Left renal pelvis (tissue), 4 donors: Measurements from ENCODE around the gene PALM2AKAP2. TPM values are rescaled to one million over a fixed set of nuclear protein-coding genes. Genes with fewer than 3 reads are reported as not detected.

ENCODE experiments used
- DNase-seq, 4 donors: peaks; one replicate each; pipeline ENCODE4 v3.0.0-alpha.2; 2013; ENCODE audit warnings: low read depth in 4 of 4, low spot score in 3 of 4
- polyA plus RNA-seq, 4 donors: library from polyadenylated mRNA; unstranded; fragments of 120-200 nt; gene quantifications; one replicate each; pipeline ENCODE4 v1.2.1, GENCODE V29; 2013; ENCODE audit not compliant: insufficient read length in 4 of 4

The PALM2AKAP2 gene
- polyA plus RNA-seq, 4 donors, result 5.1 to 10.8 (median 8.3) TPM

DNA sequence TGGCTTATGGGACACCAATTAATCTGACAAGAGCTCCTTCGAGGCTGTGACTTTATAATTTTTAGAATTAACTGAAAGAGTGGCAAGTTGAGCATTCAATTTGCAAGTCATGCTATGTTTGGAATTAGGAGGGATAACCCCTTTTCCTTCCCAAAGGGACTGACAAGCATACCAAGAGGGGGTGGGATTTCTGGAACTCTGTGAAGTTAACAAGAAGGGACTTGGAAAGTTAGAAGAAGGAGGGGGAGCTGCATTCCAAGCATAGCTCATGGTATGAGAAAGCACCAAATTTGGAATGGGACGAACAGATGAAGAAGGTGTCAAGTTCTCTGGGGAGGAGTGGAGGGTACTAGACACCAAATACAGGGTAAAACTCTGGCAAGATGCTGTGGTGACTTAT, 8.9 kb upstream of the PALM2AKAP2 start:
- no peak for DNase-seq

DNA sequence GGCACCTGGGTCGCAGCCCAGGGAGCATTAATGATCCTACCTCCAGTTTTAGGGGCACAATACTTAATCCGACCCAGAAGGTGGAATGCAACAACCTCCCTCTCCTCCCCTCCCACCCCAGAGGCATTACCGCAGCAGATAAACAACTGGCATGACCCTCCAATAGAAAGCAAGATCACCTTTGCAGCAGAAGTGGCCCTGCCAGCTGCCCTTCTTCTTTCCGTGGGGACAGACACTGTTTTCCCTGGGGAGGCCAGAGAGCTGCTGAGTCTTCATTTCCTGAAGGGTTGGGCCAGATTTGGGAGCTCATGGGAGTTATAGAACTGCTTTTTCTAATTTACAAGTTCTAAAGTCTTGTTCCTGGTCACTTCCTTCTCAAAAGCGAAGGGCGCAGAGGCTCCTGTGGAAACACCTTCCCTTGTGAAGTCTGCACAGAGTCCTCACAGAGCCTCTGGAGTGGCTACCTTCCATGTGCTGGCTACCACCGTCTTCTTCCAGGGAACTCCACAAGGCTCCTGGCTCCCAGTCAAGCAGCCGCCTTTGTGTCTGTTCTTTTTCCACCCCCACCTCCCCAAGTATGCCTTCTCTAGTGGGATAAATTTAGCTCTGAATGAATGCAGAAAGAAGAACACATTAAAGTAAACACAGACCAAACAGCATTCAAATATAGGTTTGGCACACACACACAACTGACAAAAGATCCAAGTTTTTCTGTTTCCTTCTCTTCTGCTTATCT, 8.0 kb upstream of the PALM2AKAP2 start:
- no peak for DNase-seq

DNA sequence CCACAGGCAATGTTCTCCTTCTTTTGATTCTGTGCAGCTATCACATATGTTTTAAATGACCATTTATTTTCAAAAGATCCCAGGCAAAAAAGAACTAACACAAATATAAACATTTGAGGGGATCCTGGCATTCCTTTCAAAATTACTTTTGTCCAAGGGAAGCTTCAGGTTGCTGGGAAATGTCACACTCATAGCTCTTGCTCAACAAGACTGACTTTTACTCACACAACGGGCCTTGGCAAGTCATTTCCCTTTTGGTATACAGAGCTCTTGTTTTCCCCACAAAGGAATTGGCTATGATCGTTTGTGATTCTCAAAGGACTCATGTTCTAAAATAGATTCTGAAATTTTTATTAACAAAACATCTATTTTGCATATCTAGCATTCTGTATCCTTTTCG, 4.5 kb upstream of the PALM2AKAP2 start:
- DNase-seq, result no peak

DNA sequence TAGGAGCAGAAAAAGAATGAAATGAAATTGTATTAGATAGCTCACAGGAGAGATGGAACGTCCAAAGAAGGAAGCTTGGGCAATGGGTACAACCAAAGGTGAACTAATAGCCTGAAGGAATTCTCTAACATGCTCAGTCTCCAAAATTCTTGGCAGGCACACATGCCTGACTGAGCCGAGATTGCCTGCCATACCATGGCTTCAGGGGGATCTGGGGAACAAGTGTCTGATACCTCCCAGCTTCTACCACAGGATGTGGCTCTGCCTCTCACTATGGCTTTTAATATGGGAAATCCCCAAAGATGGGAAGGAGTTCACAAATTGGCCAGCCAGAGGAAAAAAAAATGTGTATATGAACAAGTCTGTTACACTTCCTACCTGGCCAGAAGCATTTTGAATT, 3.6 kb upstream of the PALM2AKAP2 start:
- no peak for DNase-seq

DNA sequence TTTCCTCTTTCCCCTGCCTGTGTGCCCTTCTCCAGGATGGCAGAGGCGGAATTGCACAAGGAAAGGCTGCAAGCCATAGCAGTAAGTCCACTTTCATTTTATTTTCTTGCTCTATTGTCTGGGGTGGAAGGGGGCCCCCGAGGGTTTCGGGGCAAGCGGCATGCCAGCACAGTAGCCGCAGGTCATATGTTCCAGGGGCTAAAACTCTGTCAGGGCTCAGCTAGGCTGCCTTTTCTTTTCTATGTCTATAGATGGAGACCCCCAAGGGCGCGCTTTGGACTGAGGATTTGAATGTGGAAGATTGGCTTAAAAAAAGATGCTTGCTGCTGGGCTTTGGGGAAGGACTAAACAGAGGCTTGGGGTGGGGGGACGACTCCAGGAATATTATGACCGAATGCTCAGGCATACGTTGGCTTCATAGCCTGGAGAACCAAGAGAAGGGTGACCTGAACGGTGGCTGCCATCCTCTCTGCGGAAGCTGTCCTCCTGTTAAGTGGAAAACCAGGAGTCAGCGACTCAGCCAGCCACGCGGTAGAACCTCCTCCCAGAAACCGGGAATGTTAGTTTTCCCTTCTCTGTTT, 545 bp downstream of the PALM2AKAP2 start:
- no peak for DNase-seq

DNA sequence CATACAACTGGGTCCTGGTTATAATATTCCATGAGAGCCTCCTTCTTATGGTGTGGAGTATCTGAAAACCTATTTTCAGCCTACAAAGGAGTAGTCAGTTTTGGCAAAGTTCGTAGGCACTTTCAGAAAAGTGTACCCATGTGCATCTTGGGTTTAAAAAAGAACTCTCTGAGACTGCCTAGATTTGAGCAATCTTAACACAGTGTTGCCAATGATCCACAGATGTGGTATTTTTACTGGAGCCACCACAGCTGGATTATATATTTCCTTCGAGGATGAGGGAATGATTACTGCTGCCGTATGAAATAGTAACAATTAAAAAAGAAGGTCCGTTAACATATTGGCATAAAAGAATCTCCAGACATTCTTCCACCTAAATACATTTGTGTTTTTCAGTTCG, 1.1 kb downstream of the PALM2AKAP2 start:
- no peak for DNase-seq

DNA sequence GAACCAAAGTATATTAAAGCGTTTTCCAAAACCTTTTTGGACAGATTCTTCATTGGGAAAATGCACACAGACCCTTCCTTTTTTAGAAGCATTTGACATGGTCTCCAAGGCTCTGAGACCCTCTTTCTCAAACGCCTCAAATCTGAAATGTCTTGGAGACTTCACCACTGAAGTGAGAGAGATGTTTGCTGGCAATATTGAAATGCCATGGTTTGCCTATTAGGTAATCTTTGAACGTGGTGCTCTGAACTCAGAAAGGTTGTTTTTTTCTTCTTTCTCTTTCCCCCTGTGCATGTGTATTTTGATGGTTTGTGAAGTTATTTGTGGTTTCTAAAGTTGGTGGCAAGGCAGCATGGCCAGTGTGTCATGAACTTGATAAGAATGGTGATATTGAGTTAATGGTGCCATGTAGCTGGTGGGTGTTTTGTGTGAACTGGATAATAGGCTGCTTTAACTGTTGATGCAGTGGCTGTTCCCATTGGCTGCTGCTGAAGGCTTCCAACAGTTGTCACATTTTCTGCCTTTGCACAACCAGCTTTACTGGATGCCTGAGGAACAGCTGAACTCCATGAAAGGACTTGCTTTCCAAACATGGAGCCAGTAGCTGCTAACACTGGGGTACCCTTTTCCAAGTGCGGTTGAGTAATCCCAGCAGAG, 1.7 kb downstream of the PALM2AKAP2 start:
- no peak for DNase-seq

DNA sequence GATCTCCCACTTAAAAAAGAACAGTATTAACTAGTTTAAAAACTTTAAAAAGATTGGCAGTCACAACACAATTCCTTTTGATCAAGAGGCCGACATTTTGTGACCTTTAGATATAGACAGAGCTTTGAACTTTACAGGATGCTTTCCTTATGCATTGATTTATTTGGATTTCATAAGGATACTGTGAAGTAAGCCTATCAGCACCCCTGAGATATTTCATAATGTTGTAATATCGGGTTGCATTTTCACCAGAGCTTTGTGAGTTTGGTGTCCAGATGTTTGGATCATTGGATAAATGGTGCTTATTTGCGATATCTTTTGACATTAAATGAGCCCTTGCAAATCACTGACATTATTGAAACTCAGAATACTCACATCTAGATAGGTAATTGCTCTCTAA, 7.7 kb downstream of the PALM2AKAP2 start:
- DNase-seq, result no peak

DNA sequence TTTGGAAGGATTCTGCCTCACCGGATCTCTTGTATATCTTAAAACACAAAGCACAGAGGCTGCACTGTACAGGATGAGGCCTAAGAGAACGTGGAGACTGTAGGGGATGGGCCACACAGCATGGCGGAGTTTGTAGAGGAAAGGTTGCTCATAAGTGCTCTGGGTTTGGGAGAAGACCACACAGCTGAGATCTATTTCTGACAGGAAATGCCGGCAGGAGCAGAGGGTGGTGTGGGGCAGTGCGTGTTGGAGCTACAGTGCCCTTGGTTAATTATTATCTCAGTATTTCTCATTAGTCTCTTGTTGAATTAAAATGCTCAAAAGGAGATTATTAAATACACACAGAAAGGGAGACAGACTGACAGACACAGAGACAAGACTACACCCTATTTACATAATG, 9.6 kb downstream of the PALM2AKAP2 start:
- DNase-seq, result no peak

DNA sequence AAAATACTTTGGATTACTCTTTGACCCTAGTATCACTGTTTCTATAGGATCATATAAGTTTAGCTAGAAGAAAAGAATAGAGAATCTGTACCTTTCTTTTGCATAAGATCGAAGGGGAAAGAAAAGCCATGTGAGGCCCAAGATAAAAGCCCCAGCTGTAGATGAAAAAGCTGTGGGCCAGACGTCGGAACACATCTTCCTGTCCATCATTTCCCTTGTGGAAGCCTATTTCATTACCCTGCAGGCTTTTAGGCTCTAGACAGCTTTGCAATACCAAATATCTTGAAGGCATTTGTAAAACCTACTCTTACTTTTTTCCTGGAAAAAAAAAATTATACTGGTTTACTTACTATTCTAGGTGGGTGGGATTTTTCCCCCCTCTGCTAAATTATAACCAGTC, 10.0 kb downstream of the PALM2AKAP2 start:
- DNase-seq, result no peak

DNA sequence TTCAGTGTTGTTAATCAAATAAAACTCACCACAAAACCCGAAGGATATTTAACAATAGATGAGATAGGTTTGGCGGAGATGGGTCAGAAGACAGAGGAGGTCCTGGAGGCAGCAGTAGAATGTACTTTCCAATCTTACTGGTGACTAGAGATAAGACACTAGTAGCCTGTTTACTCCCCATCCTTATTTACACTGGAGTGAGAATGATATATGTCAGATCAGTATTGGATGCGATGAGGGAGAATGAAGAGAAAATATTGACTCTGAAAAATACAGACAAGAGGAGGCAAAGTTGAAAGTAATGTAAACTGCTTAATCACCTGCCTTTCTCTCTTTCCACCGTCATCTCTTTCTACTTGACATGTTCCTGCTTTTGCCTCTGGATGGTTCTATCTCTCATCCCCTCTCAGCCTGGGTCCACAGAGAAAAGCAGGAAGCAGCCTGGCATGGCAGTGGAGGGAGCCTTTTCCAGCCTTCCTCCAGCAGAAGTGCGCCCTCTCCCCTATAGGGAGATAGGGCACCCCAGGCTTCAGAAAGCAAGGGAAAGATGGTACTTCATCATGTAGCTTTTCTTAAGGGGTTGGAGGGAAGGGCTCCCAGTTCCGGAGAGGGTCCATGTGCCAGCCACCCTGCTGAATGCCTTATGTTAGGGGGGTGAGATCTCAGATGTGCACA, 11.1 kb downstream of the PALM2AKAP2 start:
- no peak for DNase-seq

DNA sequence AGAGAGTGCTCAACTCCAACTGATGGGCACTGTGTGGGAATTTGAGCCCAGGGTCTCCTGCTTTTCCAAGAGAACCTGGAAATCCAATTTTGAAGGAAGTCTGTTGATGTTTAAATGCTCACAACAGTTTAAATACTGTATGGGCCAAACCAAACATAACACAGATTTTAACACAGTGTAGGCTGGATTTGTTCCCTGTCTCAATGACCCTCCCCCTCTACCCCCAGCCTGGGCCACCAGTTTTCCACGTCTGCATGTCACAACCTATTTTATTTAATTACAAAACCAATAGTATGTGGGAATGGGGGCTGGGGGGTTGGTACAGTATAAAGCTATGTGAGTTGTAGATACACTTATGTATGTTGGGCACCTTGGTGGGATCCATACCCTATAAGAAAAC, 11.7 kb downstream of the PALM2AKAP2 start:
- no peak for DNase-seq

DNA sequence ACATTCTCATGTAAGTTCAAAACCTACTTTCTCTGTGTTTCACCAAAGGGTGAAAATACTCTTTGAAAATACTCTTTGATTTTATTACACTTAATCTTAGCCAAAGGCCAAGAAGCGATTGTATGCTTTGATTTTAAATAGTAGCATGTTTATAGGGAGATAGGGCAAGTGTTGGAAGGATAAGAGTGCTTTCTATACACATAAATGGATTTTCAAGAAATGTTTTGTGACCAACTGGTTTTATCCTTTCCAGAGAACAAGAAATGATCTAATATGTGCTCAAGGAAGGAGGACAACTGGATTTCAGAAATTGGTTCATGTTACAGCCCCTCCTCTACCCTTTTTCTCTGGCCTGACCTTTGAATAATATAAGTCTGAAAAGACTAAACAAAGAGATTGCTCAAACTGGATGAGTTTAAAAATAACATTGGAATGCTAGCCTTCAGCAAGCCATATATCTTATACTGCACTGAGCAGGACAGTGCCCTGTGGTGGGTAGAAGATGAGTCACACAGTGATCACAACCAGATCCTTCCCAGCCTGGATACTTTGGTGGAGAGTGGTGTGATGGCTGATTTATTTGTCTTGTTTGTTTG, 13.1 kb downstream of the PALM2AKAP2 start:
- DNase-seq, result no peak

DNA sequence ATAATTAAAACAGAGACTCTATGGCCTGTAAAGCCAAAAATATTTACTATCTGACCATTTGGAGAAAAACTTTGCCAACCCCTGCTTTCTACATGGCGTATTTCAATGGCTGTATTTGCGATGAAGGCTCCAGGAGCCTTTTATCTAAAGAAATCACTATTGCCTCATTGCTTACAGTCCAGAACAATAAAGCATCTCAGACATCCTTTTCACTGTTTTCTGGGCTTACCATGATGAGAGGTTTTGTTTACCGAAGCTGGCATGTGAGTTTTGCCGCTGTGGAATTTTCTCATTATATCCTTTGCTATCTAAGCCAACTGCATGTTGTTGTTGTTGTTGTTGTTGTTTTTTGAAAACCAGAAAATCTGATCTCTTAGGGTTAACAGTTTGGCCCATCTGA, 13.9 kb downstream of the PALM2AKAP2 start:
- no peak for DNase-seq

DNA sequence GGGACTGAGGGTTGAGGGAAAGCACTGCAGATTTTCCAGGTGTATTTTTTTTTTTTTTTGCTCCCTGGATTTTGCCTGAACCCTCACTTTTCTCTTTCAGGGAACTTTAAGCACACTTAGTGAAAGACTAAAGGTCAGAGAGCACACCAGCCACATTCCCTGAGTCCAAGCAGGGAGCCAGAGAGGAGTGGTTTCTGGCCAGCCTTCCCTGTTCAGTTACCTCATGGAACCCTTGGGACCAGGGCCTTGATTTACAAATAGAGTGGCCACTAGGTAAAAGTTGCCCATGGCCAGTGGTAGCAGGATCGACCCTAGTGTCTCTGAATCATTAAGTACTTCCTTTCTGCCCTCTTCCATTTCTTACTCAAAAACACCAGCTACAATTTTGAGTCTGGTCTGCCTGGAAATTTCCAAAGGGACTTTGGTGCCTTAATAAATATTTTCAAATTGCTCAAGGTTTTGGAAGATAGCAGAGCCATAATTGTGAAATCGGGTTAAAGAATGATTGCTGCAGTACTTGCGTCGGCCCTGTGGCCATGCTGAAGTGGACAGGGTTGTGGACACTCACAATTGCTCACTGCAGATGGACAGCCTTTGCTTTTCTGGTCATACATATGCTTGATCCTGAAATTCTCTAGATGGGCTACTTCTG, 14.5 kb downstream of the PALM2AKAP2 start:
- no peak for DNase-seq

DNA sequence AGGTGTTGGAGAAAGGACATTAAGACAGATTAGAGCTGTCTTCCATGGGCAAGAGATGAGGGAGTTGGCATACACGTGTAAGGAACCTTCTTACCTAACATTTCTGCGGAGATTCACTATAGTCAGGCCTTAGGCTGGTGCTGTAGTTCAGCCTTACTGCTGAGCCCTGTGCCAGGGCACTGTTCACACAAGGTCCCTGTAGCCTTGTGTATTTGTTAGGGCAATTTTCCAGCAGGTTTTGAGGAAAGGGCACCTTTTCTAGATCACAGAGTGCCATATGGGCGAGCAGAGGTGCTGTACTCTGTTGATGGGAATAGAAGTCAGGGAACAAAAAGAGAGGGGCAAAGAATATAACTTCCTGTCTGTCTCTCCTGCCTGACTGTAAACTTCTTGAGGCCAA, 15.6 kb downstream of the PALM2AKAP2 start:
- no peak for DNase-seq

DNA sequence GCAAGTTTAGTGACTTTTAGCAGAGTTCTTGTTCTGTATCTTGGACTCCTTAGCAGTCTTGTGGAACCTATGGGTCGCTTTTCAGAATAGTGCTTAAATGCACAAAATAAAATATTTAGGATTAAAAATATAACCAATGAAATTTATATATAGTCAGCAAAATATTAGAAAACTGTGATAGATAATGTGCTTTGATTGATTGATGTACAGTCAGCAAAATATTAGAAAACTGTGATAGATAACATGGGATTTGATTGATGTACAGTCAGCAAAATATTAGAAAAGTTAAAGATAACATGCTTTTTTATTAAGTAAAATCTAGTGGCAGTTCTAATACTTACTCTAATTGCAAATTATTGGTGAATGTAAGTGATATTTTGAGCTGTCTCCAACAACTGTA, 16.1 kb downstream of the PALM2AKAP2 start:
- DNase-seq, result no peak

DNA sequence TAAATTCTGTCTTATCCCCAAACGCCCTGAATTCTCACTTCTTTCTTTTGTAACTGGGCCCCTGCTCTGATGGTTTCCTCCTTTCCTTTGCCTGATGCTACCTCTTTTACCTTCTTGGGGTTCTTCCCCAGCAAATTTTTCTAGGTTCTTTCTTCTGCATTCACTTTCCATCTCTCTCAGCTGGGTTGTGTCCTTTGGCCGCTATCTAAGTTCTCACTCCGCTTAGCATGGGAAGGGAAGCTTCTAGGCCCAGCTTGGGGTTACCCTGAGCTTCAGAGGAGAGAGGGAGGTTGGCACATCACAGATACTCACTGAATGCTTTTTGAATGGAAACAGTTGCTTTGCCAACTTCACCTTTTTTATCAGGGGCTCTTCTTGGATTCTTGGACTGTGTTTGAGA, 17.0 kb downstream of the PALM2AKAP2 start:
- no peak for DNase-seq

DNA sequence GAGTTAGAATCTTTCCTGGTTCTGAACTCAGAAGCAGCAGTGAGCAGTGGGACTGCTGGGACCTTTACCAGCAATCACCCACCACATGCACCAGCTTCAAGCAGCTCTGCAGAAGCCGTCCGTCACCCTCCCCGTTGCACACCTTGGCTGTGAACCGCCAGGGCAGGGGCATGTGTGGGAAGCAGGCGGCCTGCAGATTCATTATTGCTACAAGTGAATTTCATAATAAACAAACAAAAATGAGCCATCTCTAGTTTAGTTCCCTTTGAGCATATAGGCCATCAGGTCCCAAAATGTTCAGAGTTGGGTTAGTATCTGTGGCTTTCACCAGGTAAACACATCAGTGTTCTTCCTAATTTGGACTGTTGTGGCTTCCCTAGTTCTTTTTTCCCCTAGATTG, 17.5 kb downstream of the PALM2AKAP2 start:
- DNase-seq, result no peak

DNA sequence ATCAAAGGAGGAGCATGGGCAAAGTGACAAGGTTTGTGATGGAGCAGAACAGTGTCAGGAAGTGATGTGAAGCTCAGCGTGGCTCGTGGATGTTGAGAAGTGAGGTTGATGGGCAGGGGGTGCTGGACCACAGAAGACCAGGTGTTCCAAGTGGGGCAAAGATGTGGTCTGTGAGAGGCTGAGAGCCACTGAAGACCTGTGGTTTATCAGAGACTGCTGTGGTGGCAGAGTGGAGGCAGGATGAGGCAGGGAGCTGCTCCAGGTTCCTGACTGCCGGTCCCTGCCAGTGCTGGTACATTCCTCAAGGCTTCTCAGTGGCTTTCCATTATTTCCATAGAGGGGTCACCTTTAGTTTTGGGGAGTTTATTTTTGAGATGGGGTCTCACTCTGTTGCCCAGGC, 19.1 kb downstream of the PALM2AKAP2 start:
- DNase-seq, result no peak

DNA sequence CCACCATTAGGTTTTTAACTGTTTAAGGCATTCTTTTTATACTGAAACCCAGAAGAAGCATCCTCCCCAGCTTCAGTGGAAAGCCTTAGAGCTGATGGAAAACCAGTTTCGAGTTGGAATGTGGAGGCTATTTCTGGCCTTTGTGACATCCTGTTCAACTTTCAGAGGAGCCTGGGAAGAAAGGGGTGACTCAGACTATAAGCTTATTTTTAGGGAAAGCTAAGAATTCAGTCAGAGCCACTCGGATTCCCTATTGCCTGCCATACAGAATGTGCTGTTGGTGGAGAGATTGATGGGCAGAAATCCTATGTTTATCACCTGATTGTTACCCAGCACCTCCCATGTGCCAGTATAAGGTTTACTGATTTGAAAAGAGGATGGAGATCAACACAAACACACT, 19.8 kb downstream of the PALM2AKAP2 start:
- no peak for DNase-seq
